WTC11 (cell line): ENCODE measurements around the gene ADAMTS7.

Experiments
- ATF2 ChIP-seq: sonication (generic); formaldehyde crosslinking; IDR thresholded peaks from 2 replicates; pipeline ENCODE4 v1.8.1; 2022; ENCODE audit warnings: low read depth, missing genetic modification reagents, borderline replicate concordance
- CTCF ChIP-seq: fragments of 200-600 bp; IDR thresholded peaks from 2 replicates; pipeline ENCODE4 v1.8.0; 2022; ENCODE audit warnings: antibody characterized with exemption
- ERG ChIP-seq: fragments of 250-450 bp; sonication (Bioruptor Pico); IDR thresholded peaks from 2 replicates; pipeline ENCODE4 v1.8.0; 2021; ENCODE audit warnings: mild to moderate bottlenecking
- JUN ChIP-seq: sonication (generic); formaldehyde crosslinking; IDR thresholded peaks from 2 replicates; pipeline ENCODE4 v1.8.0; 2023; ENCODE audit warnings: mild to moderate bottlenecking, missing genetic modification reagents
- MYBL2 ChIP-seq: sonication (generic); formaldehyde crosslinking; IDR thresholded peaks from 2 replicates; pipeline ENCODE4 v1.8.1; 2023; ENCODE audit warnings: mild to moderate bottlenecking, moderate library complexity, missing genetic modification reagents
- ZBTB21 ChIP-seq: sonication (generic); formaldehyde crosslinking; IDR thresholded peaks from 2 replicates; pipeline ENCODE4 v1.8.1; 2023; ENCODE audit warnings: mild to moderate bottlenecking, missing genetic modification reagents, borderline replicate concordance

GRCh38 chr15:78841891-78842290 lies 30.6 kb upstream of the ADAMTS7 start:
- no peak for TF ChIP-seq ERG (CRISPR knock-in tag)
- no peak for TF ChIP-seq CTCF
- no peak for TF ChIP-seq MYBL2 (CRISPR knock-in tag)
- no peak for TF ChIP-seq JUN (CRISPR knock-in tag)
- no peak for TF ChIP-seq ZBTB21 (CRISPR knock-in tag)
- TF ChIP-seq ATF2 (CRISPR knock-in tag) = no peak
